NCI-H2107 treated with DMSO at 0.1 percent for 48 hours (cell line): ENCODE results near the gene DNMBP.

ENCODE experiments used
- DNase-seq: peaks from one replicate; lab custom pipeline; 2025; ENCODE audit not compliant: unreplicated experiment; lab: John Stamatoyannopoulos, UW

The DNMBP gene

GRCh38 chr10:100009793-100010676, at the start of gene DNMBP:
TSS of gene DNMBP (minus strand) at chr10:100009947. CDS start at chr10:99972124, 37,823 bp downstream.
- DNase-seq = no peak

- DNase-seq = no peak
These were observed 48.2 kb upstream of the DNMBP start for GRCh38 chr10:100057948-100058347.

GRCh38 chr10:100053686-100054460, 44.1 kb upstream of the DNMBP start:
- DNase-seq = no peak

- DNase-seq = peak; percentile 72
These were observed 36.3 kb upstream of the DNMBP start for GRCh38 chr10:100046021-100046486.

- no peak for DNase-seq
These were observed 35.8 kb upstream of the DNMBP start for GRCh38 chr10:100045592-100045991.

GRCh38 chr10:100043796-100044195, 34.0 kb upstream of the DNMBP start:
- no peak for DNase-seq

GRCh38 chr10:100043344-100043743, 33.6 kb upstream of the DNMBP start:
- no peak for DNase-seq

- peak; percentile 10 for DNase-seq
These were observed 31.7 kb upstream of the DNMBP start for GRCh38 chr10:100041306-100042002.

- DNase-seq = no peak
These were observed 28.9 kb upstream of the DNMBP start for GRCh38 chr10:100038561-100039071.

- DNase-seq = no peak
These were observed 28.1 kb upstream of the DNMBP start for GRCh38 chr10:100037758-100038315.

GRCh38 chr10:100036850-100037249, 27.1 kb upstream of the DNMBP start:
- DNase-seq = no peak

GRCh38 chr10:100033766-100034418, 24.1 kb upstream of the DNMBP start:
- DNase-seq = no peak

- no peak for DNase-seq
These were observed 17.7 kb upstream of the DNMBP start for GRCh38 chr10:100027416-100027815.

GRCh38 chr10:100025576-100025975, 15.8 kb upstream of the DNMBP start:
- DNase-seq = peak; percentile 56

- DNase-seq = no peak
These were observed 15.0 kb upstream of the DNMBP start for GRCh38 chr10:100024748-100025147.

GRCh38 chr10:100022403-100022802, 12.7 kb upstream of the DNMBP start:
- DNase-seq = no peak

GRCh38 chr10:100021322-100021721, 11.6 kb upstream of the DNMBP start:
- no peak for DNase-seq

- DNase-seq = no peak
These were observed 11.1 kb upstream of the DNMBP start for GRCh38 chr10:100020886-100021253.

GRCh38 chr10:100020142-100020885, 10.6 kb upstream of the DNMBP start:
- peak; percentile 33 for DNase-seq

- no peak for DNase-seq
These were observed 10.0 kb upstream of the DNMBP start for GRCh38 chr10:100019787-100020141.
